Smooth muscle cell (in vitro differentiated cells): ENCODE results near the gene SLC16A7. TPM values are rescaled to one million over a fixed set of nuclear protein-coding genes. Genes with fewer than 3 reads are reported as not detected.

ENCODE experiments used
- DNase-seq: peaks from one replicate; lab custom pipeline; 2025; ENCODE audit not compliant: unreplicated experiment; lab: John Stamatoyannopoulos, UW
- H2AFZ ChIP-seq: fragments of 200-600 bp; sonication (generic); 2 replicates; pipeline ENCODE4 v1.6.0; 2016; ENCODE audit warnings: antibody characterized with exemption, low read depth, mild to moderate bottlenecking
- H3F3A ChIP-seq: fragments of 200-600 bp; sonication (generic); 2 replicates; pipeline ENCODE4 v1.6.0; 2017; ENCODE audit warnings: antibody characterized with exemption, low read depth
- H3K27ac ChIP-seq: fragments of 200-600 bp; sonication (generic); 2 replicates; pipeline ENCODE4 v1.5.1; 2016; ENCODE audit warnings: low read depth, mild to moderate bottlenecking
- H3K27me3 ChIP-seq: fragments of 200-600 bp; sonication (generic); 2 replicates; pipeline ENCODE4 v1.6.1; 2016; ENCODE audit warnings: low read depth, mild to moderate bottlenecking
- H3K36me3 ChIP-seq: fragments of 200-600 bp; sonication (generic); 2 replicates; pipeline ENCODE4 v1.5.1; 2016; ENCODE audit warnings: low read depth
- H3K4me1 ChIP-seq: fragments of 200-600 bp; sonication (generic); 2 replicates; pipeline ENCODE4 v1.5.1; 2016; ENCODE audit warnings: low read depth
- H3K4me2 ChIP-seq: fragments of 200-600 bp; sonication (generic); 2 replicates; pipeline ENCODE4 v1.6.0; 2016; ENCODE audit warnings: mild to moderate bottlenecking
- H3K4me3 ChIP-seq: fragments of 200-600 bp; sonication (generic); 2 replicates; pipeline ENCODE4 v1.5.1; 2016; ENCODE audit warnings: mild to moderate bottlenecking
- H3K79me2 ChIP-seq: fragments of 200-600 bp; sonication (generic); 2 replicates; pipeline ENCODE4 v1.6.0; 2016; ENCODE audit warnings: low read depth, mild to moderate bottlenecking
- H3K9ac ChIP-seq: fragments of 200-600 bp; sonication (generic); 2 replicates; pipeline ENCODE4 v1.6.0; 2016; ENCODE audit warnings: low read depth
- H3K9me3 ChIP-seq: fragments of 200-600 bp; sonication (generic); replicated peaks from 2 replicates; pipeline ENCODE4 v1.5.1; 2016; ENCODE audit warnings: low read depth
- H4K20me1 ChIP-seq: fragments of 200-600 bp; sonication (generic); 2 replicates; pipeline ENCODE4 v1.6.0; 2016; ENCODE audit warnings: low read depth
- WGBS: methylation state at CpG from one replicate; pipeline ENCODE4 v1.1.7; 2016; ENCODE audit warnings: low lambda C conversion rate; 5-methylcytosine and 5-hydroxymethylcytosine counted together
- polyA plus RNA-seq: library from polyadenylated mRNA; unstranded; fragments of >200 nt; fragmentation: Nextera tagmentation; extraction: Ambion mirVana; gene quantifications from 2 replicates; pipeline ENCODE4 v1.2.1, GENCODE V29; 2016
- total RNA-seq: library from RNA; depleted of rRNA; stranded (reverse); fragments of >200 nt; gene quantifications from 2 replicates; pipeline ENCODE4 v1.2.3, GENCODE V29; 2014
- TF ChIP-seq, protein P1 (sequence below): fragments of 200-600 bp; sonication (generic); IDR thresholded peaks from 2 replicates; pipeline ENCODE4 v1.5.1; 2017; ENCODE audit warnings: borderline replicate concordance, mild to moderate bottlenecking, antibody characterized with exemption; ENCODE audit not compliant: insufficient read depth, poor library complexity, severe bottlenecking

Gene SLC16A7
- total and polyA plus RNA-seq, 2 experiments from 2014 or later: 1.6 to 13.8 TPM

DNA sequence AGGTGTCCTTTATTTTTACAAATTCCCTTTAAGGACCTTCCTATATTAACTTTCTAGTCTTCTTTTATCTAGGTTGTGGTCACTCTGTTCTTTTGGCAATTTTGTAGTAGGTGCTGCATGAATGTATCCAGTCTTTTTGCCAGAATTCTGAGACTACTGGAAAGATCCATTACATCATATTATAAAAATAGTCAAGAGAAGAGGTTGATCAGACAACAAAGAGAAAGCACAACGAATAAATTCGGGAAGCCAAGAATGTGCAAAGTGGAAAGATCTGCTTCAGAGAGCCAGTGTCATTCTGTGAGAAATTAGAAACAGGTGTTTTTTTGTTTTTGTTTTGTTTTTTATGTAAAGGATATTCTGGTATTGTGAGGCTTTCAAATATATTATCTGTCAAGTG is 15.8 kb upstream of the SLC16A7 start:
- Histone ChIP-seq H2AFZ (no peak overlapping the region), H3K27ac (no peak overlapping the region), H3K27me3 (no peaks in the 10 kb centered on the region), H3K36me3 (no peaks in the 10 kb centered on the region), H3K9me3 (no peaks in the 10 kb centered on the region), H3K4me1 (no peaks in the 10 kb centered on the region), H3K4me3 (no peak overlapping the region), H3K9ac (no peak overlapping the region), H3K4me2 (no peak overlapping the region), H3K79me2 (no peaks in the 10 kb centered on the region), H4K20me1 (no peaks in the 10 kb centered on the region), H3F3A (no peaks in the 10 kb centered on the region)
- TF ChIP-seq, protein P1, sequence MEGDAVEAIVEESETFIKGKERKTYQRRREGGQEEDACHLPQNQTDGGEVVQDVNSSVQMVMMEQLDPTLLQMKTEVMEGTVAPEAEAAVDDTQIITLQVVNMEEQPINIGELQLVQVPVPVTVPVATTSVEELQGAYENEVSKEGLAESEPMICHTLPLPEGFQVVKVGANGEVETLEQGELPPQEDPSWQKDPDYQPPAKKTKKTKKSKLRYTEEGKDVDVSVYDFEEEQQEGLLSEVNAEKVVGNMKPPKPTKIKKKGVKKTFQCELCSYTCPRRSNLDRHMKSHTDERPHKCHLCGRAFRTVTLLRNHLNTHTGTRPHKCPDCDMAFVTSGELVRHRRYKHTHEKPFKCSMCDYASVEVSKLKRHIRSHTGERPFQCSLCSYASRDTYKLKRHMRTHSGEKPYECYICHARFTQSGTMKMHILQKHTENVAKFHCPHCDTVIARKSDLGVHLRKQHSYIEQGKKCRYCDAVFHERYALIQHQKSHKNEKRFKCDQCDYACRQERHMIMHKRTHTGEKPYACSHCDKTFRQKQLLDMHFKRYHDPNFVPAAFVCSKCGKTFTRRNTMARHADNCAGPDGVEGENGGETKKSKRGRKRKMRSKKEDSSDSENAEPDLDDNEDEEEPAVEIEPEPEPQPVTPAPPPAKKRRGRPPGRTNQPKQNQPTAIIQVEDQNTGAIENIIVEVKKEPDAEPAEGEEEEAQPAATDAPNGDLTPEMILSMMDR: no peak
- 83% methylated on average over 2 of the region's 2 CpGs for WGBS
- DNase-seq: no peak

DNA sequence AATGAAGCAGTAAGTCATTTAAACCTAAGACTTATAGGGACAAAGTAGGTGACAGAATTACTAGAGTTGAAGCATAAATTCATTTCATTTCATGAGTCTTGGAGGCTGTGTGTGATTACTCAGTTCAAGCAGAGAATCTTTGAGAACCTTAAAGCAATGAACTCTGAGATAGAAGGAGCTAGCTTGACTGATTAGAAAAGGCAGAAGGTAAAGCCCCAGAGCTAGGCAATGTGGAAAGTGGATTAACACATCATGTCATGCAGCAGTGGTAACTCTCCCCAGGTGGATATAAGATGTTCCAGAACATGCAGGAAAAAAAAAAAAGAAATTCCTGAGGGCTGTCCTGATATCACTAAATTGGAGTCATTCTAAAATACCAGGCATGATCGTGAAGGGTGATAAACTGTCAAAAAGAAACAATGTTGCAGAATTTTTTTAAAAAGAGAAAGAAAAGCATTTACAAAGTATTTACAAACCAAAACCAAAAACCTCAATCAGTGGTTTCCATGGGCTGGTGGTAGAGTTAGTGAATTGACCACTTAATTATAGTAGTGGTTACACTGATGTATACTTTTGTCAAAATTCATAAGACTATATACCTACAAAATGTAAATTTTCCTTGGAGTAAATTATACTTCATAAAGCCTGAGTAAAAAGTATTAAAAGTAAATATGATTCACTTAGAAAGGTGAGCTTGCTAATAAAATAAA is 12.7 kb upstream of the SLC16A7 start:
- no peaks in the 10 kb centered on the region for H3K79me2 ChIP-seq
- H3K27ac ChIP-seq: no peak overlapping the region
- no peak overlapping the region for H3K4me3 ChIP-seq
- TF ChIP-seq, protein P1: no peak
- no peak overlapping the region for H3K4me2 ChIP-seq
- no peaks in the 10 kb centered on the region for H3F3A ChIP-seq
- 92% methylated on average over 1 of the region's 1 CpG for WGBS
- H3K36me3 ChIP-seq: no peaks in the 10 kb centered on the region
- DNase-seq: no peak
- no peaks in the 10 kb centered on the region for H3K27me3 ChIP-seq
- H3K9ac ChIP-seq: no peak overlapping the region
- H2AFZ ChIP-seq: no peak overlapping the region
- no peaks in the 10 kb centered on the region for H4K20me1 ChIP-seq
- H3K4me1 ChIP-seq: no peaks in the 10 kb centered on the region
- H3K9me3 ChIP-seq: no peaks in the 10 kb centered on the region

DNA sequence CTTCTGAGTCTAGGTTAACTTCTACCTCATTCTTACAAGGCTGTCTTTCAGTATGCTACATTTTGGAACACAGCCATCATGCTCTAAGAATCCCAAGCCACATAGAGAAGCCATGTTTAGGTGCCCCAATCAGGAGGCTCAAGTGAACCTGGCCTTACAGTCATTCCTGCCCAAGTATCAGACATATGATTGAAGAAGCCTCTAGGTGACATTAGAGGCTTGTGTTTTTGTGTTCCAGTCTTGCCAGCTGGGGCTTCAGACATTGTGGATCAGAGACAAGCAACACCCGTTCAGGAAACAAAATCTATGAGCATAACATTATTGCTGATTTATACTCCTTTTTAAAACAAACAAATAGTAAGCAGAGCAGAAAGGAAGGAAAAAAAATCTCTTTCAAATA is 8.1 kb upstream of the SLC16A7 start:
- Histone ChIP-seq H3K27ac (no peak overlapping the region), H3K79me2 (no peaks in the 10 kb centered on the region), H3K4me1 (no peaks in the 10 kb centered on the region), H3K36me3 (no peaks in the 10 kb centered on the region), H3K4me2 (no peak overlapping the region), H3F3A (no peaks in the 10 kb centered on the region), H3K9me3 (no peaks in the 10 kb centered on the region), H2AFZ (no peak overlapping the region), H4K20me1 (no peaks in the 10 kb centered on the region), H3K4me3 (no peak overlapping the region), H3K9ac (no peak overlapping the region), H3K27me3 (no peaks in the 10 kb centered on the region)
- WGBS: 91% methylated on average over 1 of the region's 1 CpG
- DNase-seq: no peak
- TF ChIP-seq, protein P1: no peak

DNA sequence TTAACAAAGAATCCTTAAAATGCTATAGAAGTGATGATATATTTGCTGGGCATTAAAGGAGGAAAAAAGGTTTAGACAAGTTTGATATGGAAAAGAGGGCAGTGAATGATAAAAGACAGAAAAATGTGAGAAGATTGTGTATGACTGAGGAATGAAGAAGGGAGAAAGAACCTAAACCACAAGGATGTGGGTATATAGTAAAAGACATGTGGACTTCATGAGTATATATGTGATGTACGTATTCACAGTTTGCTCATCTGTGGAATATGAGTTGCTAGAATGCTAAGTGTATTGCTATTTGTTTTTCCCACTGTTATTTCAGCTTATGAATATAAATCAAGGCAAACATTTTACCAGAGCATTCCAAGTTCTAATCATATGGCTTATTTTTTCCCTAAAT is 2.1 kb upstream of the SLC16A7 start:
- Histone ChIP-seq H3K27ac (no peak overlapping the region), H3K79me2 (no peaks in the 10 kb centered on the region), H3K4me2 (no peak overlapping the region), H4K20me1 (no peaks in the 10 kb centered on the region), H3F3A (peaks cover 15% of the 10 kb centered on the region), H3K4me1 (peaks cover 7% of the 10 kb centered on the region), H3K9me3 (no peaks in the 10 kb centered on the region), H3K4me3 (no peak overlapping the region), H3K27me3 (no peaks in the 10 kb centered on the region), H3K36me3 (no peaks in the 10 kb centered on the region), H3K9ac (no peak overlapping the region), H2AFZ (no peak overlapping the region)
- no peak for DNase-seq
- TF ChIP-seq, protein P1: no peak
- 93% methylated on average over 1 of the region's 1 CpG for WGBS
